K562 (cell line): ENCODE results near the gene CACNB1. TPM values are rescaled to one million over a fixed set of nuclear protein-coding genes. Genes with fewer than 3 reads are reported as not detected.

Source experiments
- ATAC-seq: fragments of 200-7000 bp; cut with Tn5 transposase; 3 replicates; pipeline ENCODE4 v1.9.1; 2020; ENCODE audit warnings: moderate library complexity
- BruUV-seq: library from RNA; stranded (reverse); fragments of 400-500 nt; replicated peaks from 2 replicates; lab custom pipeline; 2021; lab: Mats Ljungman, UMichigan
- CTCF ChIA-PET: fragments of 300-600 bp; formaldehyde crosslinking; extraction: SDS; loops from one replicate; lab custom pipeline; 2021; ENCODE audit warnings: low intra/inter-chr PET ratio; lab: Yijun Ruan, JAX
- POLR2A ChIA-PET: fragments of 300-600, 350-650 bp; sonication (Branson Sonifier 250); formaldehyde crosslinking; extraction: SDS; loops from one replicate; lab custom pipeline; 2021; ENCODE audit warnings: antibody characterized with exemption, inconsistent platforms; lab: Yijun Ruan, JAX
- DNase-seq, 4 experiments: peaks; one replicate each; pipeline versions ENCODE4 v3.0.0 to v3.0.0-alpha.2; 2011 to 2018; ENCODE audit warnings: low spot score in 3 of 4, mixed read lengths in 3 of 4; ENCODE audit errors: extremely low read depth in 1 of 4
- FAIRE-seq: peaks from 2 replicates; lab custom pipeline; 2011; peaks lifted over from hg19 to GRCh38; lab: Jason Lieb, UNC
- H2AFZ ChIP-seq: 2 replicates; pipeline ENCODE4 v1.6.0; 2011; ENCODE audit warnings: low read depth, low read length, control low read depth, inconsistent platforms
- H3K27ac ChIP-seq: fragments of 200-600 bp; 3 replicates; pipeline ENCODE4 v1.8.0; 2011; ENCODE audit warnings: low read depth, mild to moderate bottlenecking, control low read depth, inconsistent platforms, low read length, moderate library complexity, mixed read lengths; ENCODE audit errors: extremely low read depth
- H3K27me3 ChIP-seq, 2 experiments: fragments of 300-600 bp in 1 of 2; 2 replicates in 1 of 2; 3 replicates in 1 of 2; pipeline versions ENCODE4 v1.6.0 to v1.8.0; 2011; ENCODE audit warnings: inconsistent platforms in 2 of 2, low read length in 2 of 2, mild to moderate bottlenecking in 1 of 2, mixed read lengths in 1 of 2, moderate library complexity in 1 of 2; ENCODE audit not compliant: control insufficient read depth in 2 of 2, insufficient read depth in 2 of 2
- H3K36me3 ChIP-seq: fragments of 300-600 bp; 3 replicates; pipeline ENCODE4 v1.8.0; 2011; ENCODE audit warnings: mild to moderate bottlenecking, low read length, inconsistent platforms; ENCODE audit not compliant: control insufficient read depth, insufficient read depth
- H3K4me1 ChIP-seq, 2 experiments: fragments of 200-600 bp in 1 of 2; replicated peaks in 1 of 2; 2 replicates in 1 of 2; 3 replicates in 1 of 2; pipeline versions ENCODE4 v1.5.1 to v1.8.0; 2011; ENCODE audit warnings: inconsistent platforms in 2 of 2, low read length in 2 of 2, mild to moderate bottlenecking in 1 of 2, mixed read lengths in 1 of 2, moderate library complexity in 1 of 2; ENCODE audit not compliant: control insufficient read depth in 2 of 2, insufficient read depth in 2 of 2
- H3K4me2 ChIP-seq: 2 replicates; pipeline ENCODE4 v1.6.1; 2011; ENCODE audit warnings: low read length, control low read depth, inconsistent platforms, mixed read lengths; ENCODE audit not compliant: insufficient read depth
- H3K4me3 ChIP-seq: fragments of 200-600 bp; sonication (generic), shearing (Covaris generic); 2 replicates; pipeline ENCODE4 v1.5.1; 2016; ENCODE audit warnings: control low read depth, inconsistent platforms
- H3K79me2 ChIP-seq: fragments of 200-600 bp; 3 replicates; pipeline ENCODE4 v1.8.0; 2011; ENCODE audit warnings: low read length, inconsistent platforms; ENCODE audit not compliant: control insufficient read depth, insufficient read depth
- H3K9ac ChIP-seq, 2 experiments: 2 replicates each; pipeline versions ENCODE4 v1.6.0 to v1.6.1; 2011; ENCODE audit warnings: low read depth in 2 of 2, low read length in 2 of 2, control low read depth in 1 of 2, inconsistent platforms in 1 of 2, mild to moderate bottlenecking in 1 of 2, mixed read lengths in 1 of 2; ENCODE audit not compliant: insufficient read depth in 1 of 2
- H3K9me1 ChIP-seq: one replicate; pipeline ENCODE4 v1.6.0; 2011; ENCODE audit warnings: inconsistent platforms, mild to moderate bottlenecking, low read length, moderate library complexity; ENCODE audit not compliant: control insufficient read depth, insufficient read depth
- H3K9me3 ChIP-seq: replicated peaks from 2 replicates; pipeline ENCODE4 v1.5.1; 2011; ENCODE audit warnings: low read depth, low read length, inconsistent platforms; ENCODE audit not compliant: control insufficient read depth, insufficient read depth
- H4K20me1 ChIP-seq: replicated peaks from 2 replicates; pipeline ENCODE4 v1.6.1; 2011; ENCODE audit warnings: low read length, inconsistent platforms, mixed read lengths; ENCODE audit not compliant: control insufficient read depth, insufficient read depth
- CCNT2 ChIP-seq: IDR thresholded peaks from 2 replicates; pipeline ENCODE4 v1.6.1; 2011; ENCODE audit warnings: borderline replicate concordance, low read depth, mild to moderate bottlenecking, moderate library complexity, mixed read lengths, low read length; ENCODE audit not compliant: insufficient read length; ENCODE audit errors: extremely low read depth
- CHCHD3 ChIP-seq: fragments of 250-450 bp; sonication (Bioruptor Pico); IDR thresholded peaks from 2 replicates; pipeline ENCODE4 v2.1.2; 2022; ENCODE audit warnings: mild to moderate bottlenecking
- FOXK2 ChIP-seq, 2 experiments: fragments of 450-650 bp; IDR thresholded peaks in 1 of 2; conservative IDR thresholded peaks in 1 of 2; 2 replicates each; pipeline ENCODE4 v1.6.1; 2016; ENCODE audit warnings: low read depth in 2 of 2, mild to moderate bottlenecking in 1 of 2
- KDM2B ChIP-seq: fragments of 250-450 bp; sonication (Bioruptor Pico); IDR thresholded peaks from 2 replicates; pipeline ENCODE4 v1.8.0; 2021; ENCODE audit warnings: mild to moderate bottlenecking, moderate library complexity
- KLF1 ChIP-seq: fragments of 450-650 bp; IDR thresholded peaks from 2 replicates; pipeline ENCODE4 v1.6.1; 2016; ENCODE audit warnings: missing genetic modification characterization, missing compliant biosample characterization
- MTA2 ChIP-seq: fragments of 450-650 bp; IDR thresholded peaks from 2 replicates; pipeline ENCODE4 v1.6.1; 2016; ENCODE audit warnings: low read depth
- NCOR1 ChIP-seq: fragments of 450-650 bp; IDR thresholded peaks from 2 replicates; pipeline ENCODE4 v1.6.1; 2016; ENCODE audit warnings: mild to moderate bottlenecking, moderate library complexity
- SIRT6 ChIP-seq: IDR thresholded peaks from one replicate; pipeline ENCODE4 v1.6.1; 2012; ENCODE audit warnings: low read depth, mild to moderate bottlenecking, control low read depth, inconsistent platforms, low read length, moderate library complexity
- SMAD1 ChIP-seq: fragments of 150-350 bp; IDR thresholded peaks from 2 replicates; pipeline ENCODE4 v1.6.1; 2014; ENCODE audit warnings: low read length, low read depth; ENCODE audit not compliant: partially characterized antibody
- UBTF ChIP-seq, 2 experiments: IDR thresholded peaks; 2 replicates each; pipeline ENCODE4 v1.6.1; 2012; ENCODE audit warnings: improper control_type of control experiment in 2 of 2, low read depth in 2 of 2, low read length in 2 of 2, borderline replicate concordance in 1 of 2
- ZNF707 ChIP-seq: fragments of 250-450 bp; sonication (Bioruptor Pico); conservative IDR thresholded peaks from 2 replicates; pipeline ENCODE4 v1.8.0; 2022; ENCODE audit warnings: inconsistent platforms, mild to moderate bottlenecking, moderate library complexity
- ZSCAN32 ChIP-seq: fragments of 450-650 bp; formaldehyde crosslinking; IDR thresholded peaks from 2 replicates; pipeline ENCODE4 v1.4.0; 2020; ENCODE audit warnings: mild to moderate bottlenecking, moderate library complexity
- WGBS: fragments of 100-300 bp; shearing (Covaris generic); methylation state at CpG from one replicate; pipeline ENCODE4 v1.1.6; 2016; ENCODE audit warnings: low coverage, mixed read lengths; ENCODE audit not compliant: insufficient coverage; ENCODE audit errors: missing lambda C conversion rate; 5-methylcytosine and 5-hydroxymethylcytosine counted together
- in situ Hi-C: fragments of 300-500 bp; cut with MboI; formaldehyde crosslinking; loops from 4 replicates; pipeline ENCODE4 v1.15.0; 2018; ENCODE audit warnings: inconsistent platforms, mixed read lengths
- intact Hi-C: fragments of 100-400 bp; cut with micrococcal nuclease; formaldehyde crosslinking; loops from 2 replicates; pipeline ENCODE4 v1.14.2; 2022
- polyA plus RNA-seq, 8 experiments: library from polyadenylated mRNA; depleted of rRNA in 4 of 8; stranded (reverse) in 5 of 8; unstranded in 3 of 8; fragments of >200 nt; fragmentation: Nextera tagmentation in 2 of 8; fragmentation: Illumina TruSeq in 1 of 8; extraction: Ambion mirVana in 2 of 8; extraction: Trizol in 1 of 8; gene quantifications; 2 replicates each; pipeline versions ENCODE4 v1.2.1 to v1.2.3, GENCODE V29; 2011 to 2014; ENCODE audit warnings: inconsistent platforms in 1 of 8, missing spikeins in 1 of 8
- total RNA-seq, 7 experiments: library from RNA; depleted of rRNA in 6 of 7; stranded (reverse); fragments of >200 nt in 6 of 7; fragmentation: Illumina TruSeq in 2 of 7; extraction: Trizol in 2 of 7; gene quantifications; 2 replicates each; pipeline versions ENCODE4 v1.2.1 to v1.2.3, GENCODE V29; 2011 to 2021; ENCODE audit warnings: low replicate concordance in 1 of 7

The CACNB1 gene
- total and polyA plus RNA-seq, 9 of the 15 experiments (the other 6 are each of a cell fraction or from before 2014, with no cell fraction given), result 0.08 to 7.4 (median 3.0) TPM

- ATAC-seq, result no peak
- WGBS, result 82% methylated on average over 11 of the region's 14 CpGs
- ChIA-PET CTCF (no interaction called here), POLR2A (interaction anchor here (0.7 to 1.4 kb wide), 5 partner anchors 9 to 418 kb away, joined by 3 to 5 read pairs (median 3); no protein-coding TSS in a partner anchor)
- intact Hi-C loops, result no loop called here
- H3K9ac ChIP-seq, result no peak overlapping the region
- no peak for DNase-seq
- H3K4me3 ChIP-seq, result no peak overlapping the region
- no peaks in the 10 kb centered on the region for H3K79me2 ChIP-seq
- H3K9me3 ChIP-seq, result no peaks in the 10 kb centered on the region
- no TSS peak for BruUV-seq
- no peaks in the 10 kb centered on the region for H3K36me3 ChIP-seq
- H3K9me1 ChIP-seq, result no peaks in the 10 kb centered on the region
- in situ Hi-C loops, result no loop called here
- FAIRE-seq, result no peak
- no peaks in the 10 kb centered on the region for H4K20me1 ChIP-seq
- H3K27me3 ChIP-seq, result no peaks in the 10 kb centered on the region
- no peak overlapping the region for H2AFZ ChIP-seq
- no peak overlapping the region for H3K27ac ChIP-seq
- TF ChIP-seq KLF1 (tag) (no peak), FOXK2 (conservative IDR thresholded peaks at IDR 0.05 in 1 of 2, IDR thresholded peaks at IDR 0.05 in 1 of 2; ENCODE audit: low read depth in 2 of 2) (no peak), ZSCAN32 (CRISPR knock-in tag) (no peak), NCOR1 (no peak), CHCHD3 (CRISPR knock-in tag) (no peak), CCNT2 (no peak), SIRT6 (no peak), ZNF707 (no peak), UBTF (IDR thresholded peaks at IDR 0.05; ENCODE audit: borderline replicate concordance in 1 of 2, low read depth in 2 of 2, low read length in 2 of 2) (no peak), MTA2 (no peak), SMAD1 (no peak), KDM2B (CRISPR knock-in tag) (no peak)
- H3K4me1 ChIP-seq, result peaks cover 5 to 23% of the 10 kb centered on the region in 2 experiments; a peak in 3 of 5 replicates
- no peak overlapping the region for H3K4me2 ChIP-seq
These were observed 28.4 kb downstream of the CACNB1 start for GRCh38 chr17:39169101-39169500.
